MG63 (cell line): ENCODE measurements around the gene ABCA1. TPM values are rescaled to one million over a fixed set of nuclear protein-coding genes. Genes with fewer than 3 reads are reported as not detected.

Source experiments
- DNase-seq: peaks from one replicate; pipeline ENCODE4 v3.0.0-alpha.2; 2020
- H3K27me3 ChIP-seq: fragments of 250-450 bp; sonication (Bioruptor Pico); 2 replicates; pipeline ENCODE4 v1.5.1; 2020; ENCODE audit warnings: mild to moderate bottlenecking, moderate library complexity
- H3K36me3 ChIP-seq: fragments of 250-450 bp; sonication (Bioruptor Pico); 2 replicates; pipeline ENCODE4 v1.5.1; 2020; ENCODE audit warnings: mild to moderate bottlenecking, moderate library complexity
- H3K4me3 ChIP-seq: fragments of 250-450 bp; sonication (Bioruptor Pico); 2 replicates; pipeline ENCODE4 v1.5.1; 2020; ENCODE audit warnings: mild to moderate bottlenecking, moderate library complexity
- H3K9me3 ChIP-seq: fragments of 250-450 bp; sonication (Bioruptor Pico); 2 replicates; pipeline ENCODE4 v1.5.1; 2020; ENCODE audit warnings: mild to moderate bottlenecking, moderate library complexity
- total RNA-seq: library from RNA; depleted of rRNA; stranded (reverse); fragments of >200 nt; shearing (Covaris generic); gene quantifications from 2 replicates; pipeline ENCODE4 v1.2.3, GENCODE V29; 2014; ENCODE audit warnings: low replicate concordance; rRNA removed

Gene ABCA1
- total RNA-seq, 1 experiment from 2014 or later: 2.4 TPM

GRCh38 chr9:104747565-104748358 lies 180.2 kb downstream of the ABCA1 start, which contains the start of gene NIPSNAP3A:
Gene NIPSNAP3A (plus strand): TSS chr9:104747683. CDS start chr9:104747793, 110 bp downstream.
- Histone ChIP-seq H3K36me3 (peaks cover 7% of the 10 kb centered on the region), H3K4me3 (peak within 1 kb of the TSS; percentile 82), H3K9me3 (no peaks in the 10 kb centered on the region), H3K27me3 (no peaks in the 10 kb centered on the region)
- peak; percentile 83 for DNase-seq

DNA sequence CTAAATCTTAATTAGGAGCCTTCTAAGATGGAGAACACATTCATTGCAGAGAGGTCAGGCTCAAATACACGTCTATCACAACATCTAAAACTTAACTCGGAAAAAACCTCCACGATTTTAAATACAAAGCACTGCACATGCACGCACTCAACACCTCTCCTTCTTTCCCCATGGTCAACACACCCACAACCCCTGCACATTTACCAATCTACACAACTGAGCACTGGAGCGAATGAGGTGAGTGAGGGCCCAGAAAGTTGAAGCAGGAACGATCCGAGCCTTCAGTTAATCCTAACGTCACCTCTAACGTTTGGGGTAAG lies 180.8 kb downstream of the ABCA1 start:
- no peaks in the 10 kb centered on the region for H3K27me3 ChIP-seq
- DNase-seq: no peak
- peak overlapping the region; percentile 82 for H3K4me3 ChIP-seq
- no peaks in the 10 kb centered on the region for H3K9me3 ChIP-seq
- H3K36me3 ChIP-seq: peaks cover 6% of the 10 kb centered on the region

- Histone ChIP-seq H3K4me3 (peak overlapping the region; percentile 82), H3K27me3 (no peaks in the 10 kb centered on the region), H3K9me3 (no peaks in the 10 kb centered on the region), H3K36me3 (peaks cover 6% of the 10 kb centered on the region)
- DNase-seq: no peak
Measured at GRCh38 chr9:104746798-104747197, 181.2 kb downstream of the ABCA1 start.

- no peak overlapping the region for H3K4me3 ChIP-seq
- H3K36me3 ChIP-seq: peaks cover 1% of the 10 kb centered on the region; the same call in 1 of the 2 replicates
- DNase-seq: no peak
- no peaks in the 10 kb centered on the region for H3K9me3 ChIP-seq
- no peaks in the 10 kb centered on the region for H3K27me3 ChIP-seq
Measured at GRCh38 chr9:104746285-104746684, 181.7 kb downstream of the ABCA1 start.

DNA sequence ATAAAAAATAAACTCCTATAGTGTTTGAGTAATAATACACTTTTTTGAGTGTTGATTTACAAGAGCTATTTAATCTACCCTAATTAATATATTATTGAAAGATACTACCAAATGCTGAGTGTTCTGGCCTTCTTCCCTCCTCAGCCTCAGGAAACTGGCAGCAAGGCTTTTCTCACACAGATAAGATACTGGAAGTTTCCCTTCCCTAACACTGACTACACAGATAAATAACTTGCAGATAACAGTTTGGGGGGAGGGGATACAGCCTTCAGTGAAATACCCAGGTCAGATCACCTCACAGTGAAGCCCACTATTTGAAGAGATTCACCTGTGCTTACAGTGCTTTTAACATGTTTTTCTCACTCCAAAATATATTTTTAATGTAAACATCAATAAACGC lies 182.1 kb downstream of the ABCA1 start:
- Histone ChIP-seq H3K36me3 (no peaks in the 10 kb centered on the region), H3K4me3 (no peak overlapping the region), H3K27me3 (no peaks in the 10 kb centered on the region), H3K9me3 (no peaks in the 10 kb centered on the region)
- DNase-seq: no peak

GRCh38 chr9:104743376-104743985 lies 184.5 kb downstream of the ABCA1 start:
- no peaks in the 10 kb centered on the region for H3K27me3 ChIP-seq
- no peaks in the 10 kb centered on the region for H3K36me3 ChIP-seq
- H3K4me3 ChIP-seq: no peak overlapping the region
- no peak for DNase-seq
- no peaks in the 10 kb centered on the region for H3K9me3 ChIP-seq

DNA sequence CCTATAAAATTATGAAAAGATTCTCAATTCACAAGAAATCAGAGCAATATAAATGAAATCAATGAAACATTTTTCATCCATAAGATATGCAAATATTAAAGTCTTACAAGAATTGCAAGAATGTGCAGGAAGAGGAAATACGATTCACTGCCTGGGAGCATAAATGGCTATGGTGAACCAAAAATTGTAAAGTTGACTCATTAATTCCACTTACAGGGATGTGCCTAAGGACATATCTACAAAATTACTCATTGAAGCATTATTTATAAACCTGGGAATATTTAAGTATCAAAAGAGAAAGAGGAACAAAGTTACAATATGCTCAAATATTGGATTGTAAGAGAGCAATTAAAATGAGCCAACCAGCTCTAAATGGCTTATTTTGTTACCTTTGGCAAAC lies 187.3 kb downstream of the ABCA1 start:
- no peak overlapping the region for H3K4me3 ChIP-seq
- no peak for DNase-seq
- no peaks in the 10 kb centered on the region for H3K36me3 ChIP-seq
- H3K27me3 ChIP-seq: no peaks in the 10 kb centered on the region
- H3K9me3 ChIP-seq: no peaks in the 10 kb centered on the region

DNA sequence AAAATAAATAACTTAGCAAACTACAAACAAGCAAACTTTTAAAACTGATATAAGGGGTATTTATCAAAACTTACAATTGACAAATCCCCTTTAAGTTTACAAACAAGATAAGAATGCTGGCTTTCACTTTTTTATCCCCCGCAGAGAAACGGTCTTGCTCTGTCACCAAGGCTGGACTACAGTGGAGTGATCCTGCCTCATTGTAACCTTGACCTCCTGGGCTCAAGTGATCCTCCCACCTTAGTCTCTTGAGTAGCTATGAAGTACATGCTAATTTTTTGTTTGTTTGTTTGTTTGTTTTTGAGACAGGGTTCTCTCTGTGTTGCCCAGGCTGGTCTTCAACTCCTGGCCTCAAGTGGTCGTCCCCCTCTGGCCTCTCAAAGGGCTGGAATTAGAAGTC lies 189.5 kb downstream of the ABCA1 start:
- H3K27me3 ChIP-seq: no peaks in the 10 kb centered on the region
- H3K4me3 ChIP-seq: no peak overlapping the region
- no peaks in the 10 kb centered on the region for H3K36me3 ChIP-seq
- H3K9me3 ChIP-seq: no peaks in the 10 kb centered on the region
- DNase-seq: no peak

Other genes with a start within 250 kb of the ABCA1 start
- not detected in 2 replicates for gene OR13D1, start 233.6 kb downstream of the ABCA1 start, total RNA-seq
- gene NIPSNAP3A, start 180.5 kb downstream of the ABCA1 start, total RNA-seq: 37.1 and 39.2 TPM in 2 replicates
- gene NIPSNAP3B, start 164.0 kb downstream of the ABCA1 start, total RNA-seq: 4.7 TPM in 1 of 2 replicates, not detected in the other